K562 (cell line): ENCODE data around the gene CTSW. TPM values are rescaled to one million over a fixed set of nuclear protein-coding genes. Genes with fewer than 3 reads are reported as not detected.

Source experiments
- BCOR ChIP-seq: fragments of 450-650 bp; IDR thresholded peaks from 2 replicates; pipeline ENCODE4 v1.6.1; 2016
- CBFB ChIP-seq: sonication (generic); formaldehyde crosslinking; IDR thresholded peaks from 2 replicates; pipeline ENCODE4 v1.4.0; 2020; ENCODE audit warnings: mild to moderate bottlenecking, missing genetic modification reagents
- CBX2 ChIP-seq: fragments of 200-600 bp; sonication (generic); IDR thresholded peaks from one replicate; pipeline ENCODE4 v1.6.1; 2012; ENCODE audit warnings: mild to moderate bottlenecking, low read length, inconsistent platforms; ENCODE audit not compliant: insufficient read depth, poor library complexity, severe bottlenecking
- ELF1 ChIP-seq: fragments of 200-800 bp; sonication (Bioruptor generic); IDR thresholded peaks from 2 replicates; pipeline ENCODE4 v1.6.1; 2016; ENCODE audit warnings: missing genetic modification characterization, missing compliant biosample characterization
- GTF2A2 ChIP-seq: IDR thresholded peaks from 2 replicates; pipeline ENCODE4 v1.6.1; 2016; ENCODE audit warnings: mild to moderate bottlenecking, missing genetic modification characterization, missing compliant biosample characterization
- ILK ChIP-seq: fragments of 450-650 bp; IDR thresholded peaks from 2 replicates; pipeline ENCODE4 v1.6.1; 2016; ENCODE audit warnings: missing genetic modification characterization, low read depth, mild to moderate bottlenecking, missing compliant biosample characterization, moderate library complexity, borderline replicate concordance
- LEF1 ChIP-seq: fragments of 450-650 bp; IDR thresholded peaks from 2 replicates; pipeline ENCODE4 v1.6.1; 2016; ENCODE audit warnings: mild to moderate bottlenecking
- MTA3 ChIP-seq: fragments of 450-650 bp; formaldehyde crosslinking; IDR thresholded peaks from 2 replicates; pipeline ENCODE4 v1.6.1; 2017; ENCODE audit warnings: mild to moderate bottlenecking, borderline replicate concordance
- NKRF ChIP-seq: fragments of 450-650 bp; IDR thresholded peaks from 2 replicates; pipeline ENCODE4 v1.6.1; 2016; ENCODE audit warnings: borderline replicate concordance
- RB1 ChIP-seq: fragments of 450-650 bp; IDR thresholded peaks from 2 replicates; pipeline ENCODE4 v1.6.1; 2017; ENCODE audit warnings: low read depth, mild to moderate bottlenecking
- SRSF3 ChIP-seq: fragments of 200-400 bp; formaldehyde crosslinking; IDR thresholded peaks from 2 replicates; pipeline ENCODE4 v1.6.1; 2016; ENCODE audit warnings: mild to moderate bottlenecking, low read length, moderate library complexity; ENCODE audit not compliant: insufficient read depth
- TEAD1 ChIP-seq, 2 experiments: fragments of 450-650 bp in 1 of 2; sonication (generic) in 1 of 2; formaldehyde crosslinking; IDR thresholded peaks; 2 replicates each; pipeline versions ENCODE4 v1.4.0 to v1.8.0; 2020 to 2022; ENCODE audit warnings: mild to moderate bottlenecking in 2 of 2, missing genetic modification reagents in 1 of 2
- ZBED1 ChIP-seq: IDR thresholded peaks from 2 replicates; pipeline ENCODE4 v1.6.1; 2014
- ZEB2 ChIP-seq: fragments of 450-650 bp; IDR thresholded peaks from 2 replicates; pipeline ENCODE4 v1.6.1; 2016
- ZNF239 ChIP-seq: fragments of 250-450 bp; sonication (Bioruptor Pico); IDR thresholded peaks from 2 replicates; pipeline ENCODE4 v1.4.0; 2020; ENCODE audit warnings: mild to moderate bottlenecking
- polyA plus RNA-seq, 8 experiments: library from polyadenylated mRNA; depleted of rRNA in 4 of 8; stranded (reverse) in 5 of 8; unstranded in 3 of 8; fragments of >200 nt; fragmentation: Nextera tagmentation in 2 of 8; fragmentation: Illumina TruSeq in 1 of 8; extraction: Ambion mirVana in 2 of 8; extraction: Trizol in 1 of 8; gene quantifications; 2 replicates each; pipeline versions ENCODE4 v1.2.1 to v1.2.3, GENCODE V29; 2011 to 2014; ENCODE audit warnings: inconsistent platforms in 1 of 8, missing spikeins in 1 of 8
- total RNA-seq, 7 experiments: library from RNA; depleted of rRNA in 6 of 7; stranded (reverse); fragments of >200 nt in 6 of 7; fragmentation: Illumina TruSeq in 2 of 7; extraction: Trizol in 2 of 7; gene quantifications; 2 replicates each; pipeline versions ENCODE4 v1.2.1 to v1.2.3, GENCODE V29; 2011 to 2021; ENCODE audit warnings: low replicate concordance in 1 of 7

CTSW gene
- total and polyA plus RNA-seq, 9 of the 15 experiments (the other 6 are each of a cell fraction or from before 2014, with no cell fraction given): 0.04 TPM; not detected in 8

GRCh38 chr11:65873318-65874156 lies 6.1 kb upstream of the CTSW start (continued):
- TF ChIP-seq ELF1 (tag) (no peak), SRSF3 (no peak), MTA3 (0 out of 2 replicates have a peak, but pooled peaks have one; percentile 73), LEF1 (no peak), CBX2 (no peak), ZBED1 (no peak), CBFB (CRISPR knock-in tag) (no peak), TEAD1 (CRISPR knock-in tag; IDR thresholded peaks at IDR 0.05) (no peak; a peak in 1 of 4 replicates), RB1 (peak; percentile 83), ZEB2 (no peak), GTF2A2 (no peak), NKRF (peak; percentile 30; the same call in 1 of the 2 replicates), ZNF239 (no peak), BCOR (no peak), ILK (tag) (no peak)
